GM12891 (cell line): Measurements from ENCODE around the gene PRRX2.
"Not testable (repeated sequence)": the region's sequence is repeated elsewhere in the genome, so short reads cannot be mapped to it uniquely, and the experiment has no call there.

Experiments
- DNase-seq: peaks from one replicate; pipeline ENCODE4 v3.0.0; 2011; ENCODE audit warnings: low spot score; ENCODE audit not compliant: insufficient read length
- FAIRE-seq: peaks from 2 replicates; lab custom pipeline; 2011; peaks lifted over from hg19 to GRCh38; lab: Jason Lieb, UNC
- PAX5 ChIP-seq: IDR thresholded peaks from 2 replicates; pipeline ENCODE4 v1.6.1; 2011; ENCODE audit warnings: low read length, moderate library complexity, mild to moderate bottlenecking; ENCODE audit not compliant: insufficient read depth, severe bottlenecking
- POLR2A ChIP-seq: IDR thresholded peaks from 2 replicates; pipeline ENCODE4 v1.6.1; 2011; ENCODE audit warnings: low read depth, low read length, control low read depth
- POLR2AphosphoS5 ChIP-seq: IDR thresholded peaks from 2 replicates; pipeline ENCODE4 v1.6.1; 2011; ENCODE audit warnings: low read depth, low read length, control low read depth
- POU2F2 ChIP-seq: IDR thresholded peaks from 2 replicates; pipeline ENCODE4 v1.6.1; 2011; ENCODE audit warnings: low read depth, mild to moderate bottlenecking, control low read depth, low read length, moderate library complexity
- SPI1 ChIP-seq: IDR thresholded peaks from 2 replicates; pipeline ENCODE4 v1.6.1; 2011; ENCODE audit warnings: low read depth, low read length, control low read depth
- TAF1 ChIP-seq: IDR thresholded peaks from 2 replicates; pipeline ENCODE4 v1.6.1; 2011; ENCODE audit warnings: low read depth, low read length, control low read depth

The PRRX2 gene

GRCh38 chr9:129737479-129738274, 72.2 kb downstream of the PRRX2 start:
- DNase-seq: peak; percentile 87
- peak; percentile 68 for FAIRE-seq
- peak; percentile 53 for TF ChIP-seq SPI1
- no peak for TF ChIP-seq TAF1
- no peak for TF ChIP-seq POLR2AphosphoS5
- TF ChIP-seq POU2F2: no peak
- TF ChIP-seq POLR2A: no peak

GRCh38 chr9:129739432-129739831, 74.0 kb downstream of the PRRX2 start:
- FAIRE-seq (no peak), DNase-seq (no peak)
- TF ChIP-seq PAX5 (no peak), TAF1 (no peak), POLR2AphosphoS5 (no peak), POLR2A (no peak), SPI1 (no peak), POU2F2 (no peak)

DNA sequence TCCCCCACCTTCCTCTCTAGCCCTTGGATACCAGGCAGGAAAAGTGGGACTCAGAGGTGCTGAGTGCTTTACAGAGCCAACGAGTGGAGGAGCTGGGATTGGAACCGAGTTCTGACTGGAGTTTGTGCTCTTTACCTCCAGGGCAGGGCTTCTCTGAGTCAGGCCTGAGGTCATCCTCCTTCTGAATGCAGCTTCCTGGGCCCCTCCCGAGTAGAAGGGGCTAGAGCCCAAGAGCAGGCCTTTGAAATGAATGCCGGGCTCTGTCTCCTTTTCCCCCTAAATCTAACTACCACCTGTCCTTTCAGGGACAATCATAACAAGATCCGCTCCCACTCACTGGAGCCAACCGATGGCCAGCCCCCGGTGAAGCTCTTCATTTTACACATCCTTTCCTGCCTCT, 74.7 kb downstream of the PRRX2 start:
- FAIRE-seq: no peak
- TF ChIP-seq POLR2AphosphoS5: no peak
- no peak for TF ChIP-seq POU2F2
- TF ChIP-seq POLR2A: no peak
- TF ChIP-seq PAX5: no peak
- TF ChIP-seq TAF1: no peak
- TF ChIP-seq SPI1: no peak
- no peak for DNase-seq

- DNase-seq: no peak
- no peak for FAIRE-seq
- TF ChIP-seq TAF1: no peak
- TF ChIP-seq SPI1: no peak
- TF ChIP-seq POLR2AphosphoS5: no peak
- TF ChIP-seq POLR2A: no peak
- no peak for TF ChIP-seq POU2F2
These were observed 75.4 kb downstream of the PRRX2 start for GRCh38 chr9:129740666-129741464.

DNA sequence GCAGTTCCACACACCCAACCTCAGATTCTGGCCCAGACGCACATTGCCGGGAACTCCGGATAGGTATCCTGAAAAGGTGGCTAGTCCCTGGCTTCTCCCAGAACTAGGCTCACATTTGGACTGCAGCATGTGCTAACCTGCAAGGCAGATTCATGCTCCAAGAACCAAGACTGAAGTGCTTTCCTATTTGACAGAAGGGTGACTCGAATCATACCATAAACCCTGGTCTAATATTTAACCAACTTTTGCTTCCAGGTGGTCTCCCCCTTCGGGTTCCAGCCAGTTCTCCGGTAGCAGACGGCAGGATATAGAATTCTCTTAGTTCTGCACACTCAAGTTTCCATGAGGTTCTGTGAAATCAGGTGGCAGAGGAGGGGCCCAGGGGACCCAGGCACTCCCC, 79.8 kb downstream of the PRRX2 start:
- FAIRE-seq (no peak), DNase-seq (no peak)
- TF ChIP-seq SPI1: no peak
- TF ChIP-seq TAF1: no peak
- no peak for TF ChIP-seq POU2F2
- no peak for TF ChIP-seq POLR2AphosphoS5
- no peak for TF ChIP-seq PAX5
- no peak for TF ChIP-seq POLR2A

DNA sequence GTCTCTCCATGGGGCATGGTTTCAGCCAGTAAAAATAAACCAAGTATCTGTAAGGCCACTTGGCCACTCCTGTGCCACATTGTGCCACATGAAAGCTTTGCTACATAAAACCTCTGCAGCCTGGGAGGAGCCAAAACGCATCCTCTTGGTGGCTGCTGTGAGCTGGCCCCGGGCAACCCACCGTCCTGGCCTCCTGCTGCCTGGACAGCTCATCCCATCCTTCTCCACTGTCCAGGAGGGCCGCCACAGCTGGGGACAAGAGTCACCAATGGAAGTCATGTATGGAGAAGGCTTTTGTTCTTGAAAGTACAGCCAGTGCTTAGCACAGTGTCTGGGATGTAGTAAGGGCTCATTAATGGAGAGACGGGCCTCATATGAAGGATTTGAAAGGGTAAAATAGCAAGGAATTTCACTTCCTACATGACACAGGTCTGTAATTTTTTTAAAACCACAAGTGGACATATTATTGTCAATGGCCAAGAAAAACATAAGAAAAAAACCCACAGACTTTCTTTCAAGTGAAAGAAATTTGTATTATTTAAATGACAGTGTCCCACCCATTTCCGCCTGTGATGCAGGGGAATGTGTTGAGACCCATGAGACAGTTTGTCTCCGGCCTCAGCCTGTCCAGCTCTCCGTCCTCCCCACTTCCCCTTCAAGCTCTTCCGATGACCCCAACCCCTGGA, 80.8 kb downstream of the PRRX2 start:
- DNase-seq: no peak
- no peak for TF ChIP-seq PAX5
- no peak for TF ChIP-seq POLR2AphosphoS5
- no peak for TF ChIP-seq POLR2A
- no peak for TF ChIP-seq POU2F2
- no peak for TF ChIP-seq SPI1
- no peak for TF ChIP-seq TAF1
- no peak for FAIRE-seq

GRCh38 chr9:129748249-129748648, 82.8 kb downstream of the PRRX2 start:
- no peak for DNase-seq

DNA sequence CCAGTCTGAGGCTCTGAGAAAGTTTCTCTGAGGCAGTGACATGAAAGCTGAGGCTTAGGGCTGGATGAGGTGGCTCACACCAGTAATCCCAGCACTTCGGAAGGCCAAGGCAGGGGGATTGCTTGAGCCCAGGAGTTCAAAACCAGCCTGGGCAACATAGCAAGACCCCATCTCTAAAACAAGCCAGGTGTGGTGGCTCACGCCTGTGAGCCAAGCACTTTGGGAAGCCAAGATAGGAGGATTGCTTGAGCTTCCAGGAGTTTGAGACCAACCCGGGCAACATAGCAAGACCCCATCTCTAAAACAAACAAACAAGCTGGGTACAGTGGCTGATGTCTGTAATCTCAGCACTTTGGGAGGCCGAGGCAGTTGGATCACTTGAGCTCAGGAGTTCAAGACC, 83.6 kb downstream of the PRRX2 start:
- not testable (repeated sequence) for FAIRE-seq, DNase-seq

More at GRCh38 chr9:129748249-129748648, 82.8 kb downstream of the PRRX2 start:
- TF ChIP-seq POLR2A (no peak), POLR2AphosphoS5 (no peak), SPI1 (no peak), PAX5 (no peak), TAF1 (no peak), POU2F2 (no peak)
- FAIRE-seq: no peak

DNA sequence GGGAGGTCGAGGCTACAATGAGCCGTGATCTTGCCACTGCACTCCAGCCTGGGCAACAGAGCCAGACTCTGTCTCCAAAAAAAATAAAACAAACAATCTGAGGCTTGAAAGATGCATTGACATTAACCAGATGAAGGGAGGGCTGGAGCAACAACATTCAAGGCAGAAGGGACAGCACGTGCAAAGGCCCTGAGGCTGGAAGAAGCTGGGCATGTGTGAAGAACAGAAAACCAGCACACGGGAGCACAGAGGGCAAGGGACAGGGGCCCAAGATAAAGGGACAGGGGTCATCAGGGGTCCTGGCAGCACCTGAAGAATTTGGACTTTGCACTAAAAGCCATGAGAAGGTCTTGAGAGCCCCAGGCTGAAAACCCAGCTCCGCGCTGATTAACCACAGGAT, 84.1 kb downstream of the PRRX2 start:
- FAIRE-seq: no peak
- DNase-seq: no peak
- TF ChIP-seq POU2F2: no peak
- no peak for TF ChIP-seq PAX5
- TF ChIP-seq POLR2AphosphoS5: no peak
- no peak for TF ChIP-seq TAF1
- TF ChIP-seq POLR2A: no peak
- TF ChIP-seq SPI1: no peak

- TF ChIP-seq POLR2A (no peak), TAF1 (no peak), POU2F2 (no peak), PAX5 (no peak), SPI1 (no peak), POLR2AphosphoS5 (no peak)
- no peak for FAIRE-seq
- DNase-seq: no peak
These were observed 84.7 kb downstream of the PRRX2 start for GRCh38 chr9:129750013-129750638.
